Measurements from ENCODE around the gene ZBTB7C. TPM values are rescaled to one million over a fixed set of nuclear protein-coding genes. Genes with fewer than 3 reads are reported as not detected.
A peak's percentile ranks its signal among the peaks of the same experiment; 100 is the strongest.

The ZBTB7C gene
- total RNA-seq, 6 donors from 2014 or later = 6.1 to 18.1 (median 12.2) TPM

GRCh38 chr18:48037481-48038271, 371.5 kb downstream of the ZBTB7C start:
- 79 to 80% methylated on average over 10 to 15 of the region's 16 CpGs for WGBS, 2 donors
- peaks cover 4 to 10% (median 8%) of the 10 kb centered on the region in 4 donors for H3K4me1 ChIP-seq
- TF ChIP-seq EP300 (IDR thresholded peaks at IDR 0.05) (no peak), POLR2A (IDR thresholded peaks at IDR 0.05) (no peak), POLR2AphosphoS5 (IDR thresholded peaks at IDR 0.05) (no peak), CTCF (IDR thresholded peaks at IDR 0.05) (peak in 4 of 6 experiments; percentile 14 to 46 (median 32))
- DNase-seq = peak in 1 of 2 donors; percentile 24
- ATAC-seq (ENCODE audit: low FRiP score in 2 of 2) = no peak
- H3K27ac ChIP-seq = no peak overlapping the region
- no peaks in the 10 kb centered on the region for H3K9me3 ChIP-seq
- no peaks in the 10 kb centered on the region for H3K27me3 ChIP-seq
- H3K36me3 ChIP-seq = no peaks in the 10 kb centered on the region
- H3K4me3 ChIP-seq = no peak overlapping the region

GRCh38 chr18:48036641-48037421, 372.4 kb downstream of the ZBTB7C start:
- no peak overlapping the region for H3K27ac ChIP-seq
- H3K36me3 ChIP-seq = no peaks in the 10 kb centered on the region
- H3K4me3 ChIP-seq = no peak overlapping the region
- peaks cover 4 to 10% (median 8%) of the 10 kb centered on the region in 4 donors for H3K4me1 ChIP-seq
- DNase-seq (peak; percentile 19 to 28), ATAC-seq (ENCODE audit: low FRiP score in 2 of 2) (no peak)
- H3K9me3 ChIP-seq = no peaks in the 10 kb centered on the region
- TF ChIP-seq POLR2A (IDR thresholded peaks at IDR 0.05) = no peak
- TF ChIP-seq POLR2AphosphoS5 (IDR thresholded peaks at IDR 0.05) = no peak
- TF ChIP-seq EP300 (IDR thresholded peaks at IDR 0.05) = no peak
- TF ChIP-seq CTCF (IDR thresholded peaks at IDR 0.05) = no peak
- 65 to 71% methylated on average over 14 of the region's 14 CpGs for WGBS, 2 donors
- no peaks in the 10 kb centered on the region for H3K27me3 ChIP-seq

GRCh38 chr18:48036226-48036625, 373.0 kb downstream of the ZBTB7C start:
- peak in 1 of 2 donors; percentile 62 for ATAC-seq (ENCODE audit: low FRiP score in 2 of 2)
- H3K36me3 ChIP-seq = no peaks in the 10 kb centered on the region
- TF ChIP-seq POLR2A (IDR thresholded peaks at IDR 0.05) = no peak
- TF ChIP-seq EP300 (IDR thresholded peaks at IDR 0.05) = no peak
- no peak for TF ChIP-seq POLR2AphosphoS5 (IDR thresholded peaks at IDR 0.05)
- TF ChIP-seq CTCF (IDR thresholded peaks at IDR 0.05) = no peak
- WGBS, 2 donors = 74 to 93% methylated on average over 4 to 6 of the region's 6 CpGs
- peaks cover 4 to 10% (median 8%) of the 10 kb centered on the region in 4 donors for H3K4me1 ChIP-seq
- DNase-seq = peak in 1 of 2 donors; percentile 20
- H3K4me3 ChIP-seq = no peak overlapping the region
- H3K27ac ChIP-seq = no peak overlapping the region
- no peaks in the 10 kb centered on the region for H3K27me3 ChIP-seq
- H3K9me3 ChIP-seq = no peaks in the 10 kb centered on the region

- WGBS, 2 donors = 93 to 97% methylated on average over 3 of the region's 3 CpGs
- ATAC-seq (ENCODE audit: low FRiP score in 2 of 2) (no peak), DNase-seq (peak in 1 of 2 donors; percentile 8)
- Histone ChIP-seq H3K27ac (no peak overlapping the region), H3K36me3 (no peaks in the 10 kb centered on the region), H3K4me1 (peaks cover 4 to 10% (median 8%) of the 10 kb centered on the region in 4 donors), H3K9me3 (no peaks in the 10 kb centered on the region), H3K4me3 (no peak overlapping the region), H3K27me3 (no peaks in the 10 kb centered on the region)
- no peak for TF ChIP-seq CTCF (IDR thresholded peaks at IDR 0.05)
- no peak for TF ChIP-seq POLR2A (IDR thresholded peaks at IDR 0.05)
- no peak for TF ChIP-seq POLR2AphosphoS5 (IDR thresholded peaks at IDR 0.05)
- TF ChIP-seq EP300 (IDR thresholded peaks at IDR 0.05) = no peak
These were observed 373.7 kb downstream of the ZBTB7C start for GRCh38 chr18:48035556-48035860.
